Amniotic epithelial cell (primary cell): ENCODE measurements around the gene AFF2.
"Not testable (repeated sequence)": the region's sequence is repeated elsewhere in the genome, so short reads cannot be mapped to it uniquely, and the experiment has no call there.

Experiments
- DNase-seq: peaks from one replicate; pipeline ENCODE4 v3.0.0-alpha.2; 2010; ENCODE audit warnings: low read depth

AFF2 gene

DNA sequence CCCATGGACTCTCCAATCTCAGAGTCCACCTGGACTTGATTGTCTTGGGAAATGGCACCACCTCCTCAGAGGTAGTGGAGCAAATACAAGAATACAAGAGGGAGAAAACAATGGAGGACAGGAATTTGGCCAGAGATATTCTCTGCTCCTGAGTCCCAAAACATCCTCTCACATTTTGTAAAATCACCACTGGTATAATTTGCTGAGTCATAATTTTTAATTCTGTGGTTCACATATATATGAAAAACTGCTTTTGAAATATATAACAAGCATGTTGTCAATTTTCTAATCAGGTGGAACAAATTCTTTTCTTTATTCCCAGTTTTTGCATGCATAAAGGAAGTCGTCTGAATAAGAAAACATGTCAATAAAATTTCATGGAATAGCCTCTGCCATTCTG lies 356.1 kb downstream of the AFF2 start:
- no peak for DNase-seq

DNA sequence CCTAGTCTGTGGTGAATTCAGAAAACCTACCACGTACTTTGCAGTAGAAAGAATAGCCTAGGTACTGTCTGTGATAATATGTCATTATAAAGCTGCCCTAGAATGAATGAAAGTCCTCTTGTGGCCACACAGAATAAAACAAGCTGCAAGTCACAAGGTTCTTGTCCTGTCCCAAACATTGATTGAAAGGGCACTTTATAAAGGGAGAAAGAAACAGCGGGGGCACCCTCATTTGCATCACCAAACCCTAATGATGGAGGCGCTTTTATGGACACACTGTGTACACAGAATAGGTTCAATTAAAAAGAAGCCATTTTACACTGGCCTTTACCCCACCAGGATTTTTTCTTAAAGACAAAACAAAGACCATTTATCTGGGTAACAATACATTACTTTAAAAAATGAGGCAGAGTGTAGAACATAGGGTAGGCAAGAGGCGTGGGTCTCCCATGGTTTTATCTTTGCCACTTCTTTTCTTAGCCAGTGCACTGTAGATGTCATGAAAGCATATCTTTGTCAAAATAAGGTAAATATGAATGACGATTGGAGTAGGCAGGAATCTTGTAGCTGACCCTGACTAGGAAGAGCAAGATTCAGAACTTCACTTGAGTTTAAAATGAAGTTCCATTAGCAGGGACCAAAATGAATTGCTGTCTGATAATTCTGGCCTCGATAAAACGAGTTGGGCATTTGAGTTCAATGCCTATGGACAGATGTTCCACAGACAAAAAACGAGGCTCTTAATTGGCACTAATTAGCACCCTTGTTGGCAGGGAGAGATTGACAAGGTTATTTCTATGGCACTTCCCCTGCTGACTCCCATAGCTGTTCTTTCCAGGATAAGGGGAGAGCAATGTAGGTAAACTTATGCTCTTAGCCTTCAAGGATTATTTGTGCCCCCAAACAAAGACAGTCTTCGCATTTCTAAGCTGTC lies 365.1 kb downstream of the AFF2 start:
- no peak for DNase-seq

DNA sequence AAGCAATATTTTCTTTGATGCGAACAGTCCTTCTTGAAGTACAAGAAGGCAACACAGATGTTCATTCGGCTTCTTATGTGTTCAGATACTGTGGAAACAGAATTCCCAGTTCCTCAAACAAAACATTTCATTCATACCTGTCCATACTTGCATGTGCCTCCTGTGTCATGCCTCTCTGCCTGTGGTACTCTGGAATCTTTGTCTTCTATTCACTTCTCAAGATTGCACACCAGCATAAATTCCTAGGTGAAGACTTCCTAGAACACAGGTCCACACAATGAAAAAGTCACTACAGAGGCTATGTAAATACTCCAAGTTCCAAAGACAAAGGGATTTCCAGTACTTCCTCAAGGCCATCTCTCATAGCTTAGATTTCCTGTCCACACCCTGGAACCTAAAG lies 367.2 kb downstream of the AFF2 start:
- DNase-seq, result no peak

DNA sequence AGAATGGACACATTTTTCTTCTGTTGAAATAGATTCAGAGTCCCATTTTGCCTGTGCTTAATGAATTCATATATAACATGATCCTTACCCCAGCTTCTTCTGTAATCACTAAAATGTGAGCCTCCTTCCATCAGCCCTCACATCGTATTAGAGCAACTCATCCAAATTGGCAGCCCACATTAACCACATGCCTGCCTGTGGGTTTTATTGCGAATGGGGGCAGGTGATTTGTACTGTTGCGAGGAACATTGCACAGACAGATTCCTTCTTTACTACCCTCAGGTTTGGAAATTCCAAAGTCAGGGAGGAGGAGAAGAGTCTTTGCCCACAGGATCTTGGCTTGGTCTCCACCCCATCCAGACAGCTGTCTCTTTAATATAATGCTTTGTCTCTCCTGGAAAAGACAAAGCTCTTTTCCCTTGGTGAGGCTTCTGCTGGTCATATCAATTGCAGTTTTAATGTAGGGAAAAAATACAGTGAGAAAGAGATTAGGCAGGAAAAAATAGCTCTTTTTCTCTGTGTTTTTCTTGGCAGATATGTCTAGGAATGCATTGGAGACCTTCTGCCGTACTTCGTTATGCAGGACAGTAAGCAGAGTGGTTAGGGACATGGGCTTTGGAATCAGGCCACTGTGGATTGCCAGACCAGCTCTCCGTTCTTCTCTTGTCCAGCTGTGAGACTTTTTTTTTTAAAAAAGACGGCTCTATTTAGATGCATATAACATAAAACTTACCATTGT lies 371.2 kb downstream of the AFF2 start:
- peak; percentile 94 for DNase-seq

DNA sequence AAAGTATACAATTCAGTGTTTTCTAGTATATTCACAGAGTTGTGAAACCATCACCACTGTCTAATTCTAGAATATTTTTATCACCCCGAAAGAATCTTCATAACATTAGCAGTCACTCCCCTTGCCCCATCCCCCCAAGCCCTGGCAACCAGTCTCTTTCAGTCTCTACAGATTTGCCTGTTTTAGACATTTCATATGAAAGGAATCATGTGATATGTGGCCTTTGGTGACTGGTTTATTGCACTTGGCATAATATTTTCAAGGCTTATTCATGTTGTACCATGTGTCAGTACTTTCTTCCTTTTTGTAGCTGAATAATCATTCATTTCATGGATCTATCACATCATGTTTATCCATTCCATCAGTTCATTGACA lies 371.7 kb downstream of the AFF2 start:
- DNase-seq, result peak; percentile 32

DNA sequence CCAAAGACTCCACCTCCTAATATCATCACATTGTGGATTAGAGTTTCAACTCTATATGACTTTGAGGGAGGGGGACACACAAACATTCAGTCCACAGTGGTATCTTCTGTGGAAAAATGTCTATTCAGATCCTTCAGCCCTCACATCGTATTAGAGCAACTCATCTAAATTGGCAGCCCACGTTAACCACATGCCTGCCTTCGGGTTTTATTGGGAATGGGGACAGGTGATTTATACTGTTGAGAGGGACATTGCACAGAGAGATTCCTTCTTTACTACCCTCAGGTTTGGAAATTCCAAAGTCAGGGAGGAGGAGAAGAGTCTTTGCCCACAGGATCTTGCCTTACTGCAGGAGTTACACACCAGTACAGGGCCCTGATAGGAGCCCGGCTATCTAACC lies 372.5 kb downstream of the AFF2 start:
- no peak for DNase-seq

DNA sequence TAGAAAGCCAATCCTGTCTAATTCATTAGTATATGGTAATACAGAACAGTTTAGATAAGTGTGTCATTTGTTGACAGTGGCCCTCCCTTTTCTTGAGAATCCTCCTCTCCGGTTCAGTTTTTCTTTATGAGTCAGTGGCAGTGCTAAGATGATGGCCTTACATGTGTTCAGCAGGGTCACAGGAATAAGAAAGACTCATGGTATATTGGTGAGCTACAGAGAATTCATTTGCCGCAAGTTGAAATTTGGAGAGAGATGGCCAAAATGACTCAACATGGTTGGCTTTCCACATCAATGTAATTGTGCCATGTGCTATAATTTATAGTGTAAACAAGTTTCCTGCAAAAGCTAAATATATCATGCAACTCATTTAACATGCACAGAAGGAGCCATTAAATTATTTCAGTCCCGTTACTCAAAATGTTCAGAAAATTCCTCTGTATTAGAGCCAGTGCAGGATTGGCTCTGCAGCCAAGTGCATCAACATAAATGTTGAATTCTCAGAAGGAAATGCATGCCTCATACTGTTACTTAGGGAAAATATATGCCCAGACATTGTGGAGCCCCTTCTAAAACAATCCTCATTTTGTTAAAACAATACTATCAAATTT lies 374.3 kb downstream of the AFF2 start:
- peak; percentile 43 for DNase-seq

DNA sequence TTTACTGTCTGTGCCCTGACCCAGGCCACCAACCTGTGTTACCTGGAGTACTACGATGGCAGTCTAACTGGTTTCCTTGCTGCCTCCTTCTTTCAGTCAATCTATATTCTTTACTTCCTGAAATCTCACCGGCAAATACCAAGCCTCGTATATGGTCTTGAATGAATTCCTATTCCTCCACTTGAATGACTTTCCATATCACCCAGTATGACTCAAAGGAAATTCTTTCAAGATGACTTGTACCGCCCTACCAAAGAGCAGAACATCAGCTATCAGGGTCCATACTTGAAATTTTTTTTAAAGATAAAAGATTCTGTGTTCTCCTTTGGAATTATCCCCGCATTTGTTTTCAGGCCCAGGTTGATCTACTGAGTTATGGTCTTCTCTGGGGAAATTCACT lies 378.0 kb downstream of the AFF2 start:
- peak; percentile 85 for DNase-seq

DNA sequence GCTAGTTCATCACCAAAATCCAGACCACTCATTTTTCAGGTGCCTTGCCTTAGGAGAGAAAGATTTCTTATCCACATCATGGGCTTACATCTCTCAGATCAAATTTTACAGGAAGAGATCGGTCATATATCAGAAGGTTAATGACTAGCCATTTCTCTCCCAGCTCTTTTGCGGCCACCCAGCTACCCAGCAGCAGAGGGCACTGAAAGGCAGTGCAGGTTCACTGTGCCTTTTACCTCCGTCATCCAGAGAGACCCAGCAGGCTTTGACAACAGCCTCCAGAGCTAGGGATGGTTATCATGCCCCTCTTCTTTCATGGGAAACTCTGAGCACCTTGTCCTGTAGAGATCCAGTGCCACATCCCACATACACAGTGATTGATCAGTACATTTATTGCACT lies 384.8 kb downstream of the AFF2 start:
- no peak for DNase-seq

DNA sequence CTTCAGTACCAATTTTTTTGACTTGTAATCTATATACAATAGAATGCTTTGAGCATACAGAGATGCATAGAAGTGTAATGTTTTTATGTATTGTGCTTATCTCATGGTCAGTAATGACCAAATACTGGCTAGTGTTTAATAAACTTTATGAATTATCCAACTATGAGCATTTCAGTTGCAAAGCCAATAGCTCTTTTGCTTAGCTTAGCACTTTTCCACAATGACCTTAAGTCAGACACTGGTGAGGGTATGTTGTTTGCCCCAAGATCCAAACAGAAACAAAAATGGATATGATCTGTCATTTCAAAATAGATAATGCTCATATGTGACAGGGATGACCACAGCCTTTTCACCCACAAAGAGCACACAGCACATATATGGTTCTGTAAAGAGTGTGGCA lies 393.0 kb downstream of the AFF2 start:
- DNase-seq, result no peak

DNA sequence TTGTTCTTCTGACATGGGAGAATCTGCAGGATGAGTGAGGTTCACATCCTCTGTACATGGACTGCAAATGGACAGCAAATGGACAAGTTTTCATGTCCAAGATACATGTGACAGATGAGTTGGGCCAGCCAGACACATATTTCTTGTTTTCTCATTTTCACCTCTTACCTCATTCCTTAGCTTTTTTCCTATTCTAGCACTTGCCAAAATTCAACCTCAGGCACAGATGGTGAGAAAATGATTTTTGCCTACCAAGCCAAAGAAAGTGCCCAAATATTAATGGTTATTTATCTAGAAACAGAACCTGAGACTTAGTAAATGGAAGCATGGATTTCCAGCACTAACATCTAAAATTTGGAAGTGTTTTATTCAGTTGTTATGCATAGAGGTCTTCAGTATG lies 402.2 kb downstream of the AFF2 start:
- DNase-seq, result no peak

DNA sequence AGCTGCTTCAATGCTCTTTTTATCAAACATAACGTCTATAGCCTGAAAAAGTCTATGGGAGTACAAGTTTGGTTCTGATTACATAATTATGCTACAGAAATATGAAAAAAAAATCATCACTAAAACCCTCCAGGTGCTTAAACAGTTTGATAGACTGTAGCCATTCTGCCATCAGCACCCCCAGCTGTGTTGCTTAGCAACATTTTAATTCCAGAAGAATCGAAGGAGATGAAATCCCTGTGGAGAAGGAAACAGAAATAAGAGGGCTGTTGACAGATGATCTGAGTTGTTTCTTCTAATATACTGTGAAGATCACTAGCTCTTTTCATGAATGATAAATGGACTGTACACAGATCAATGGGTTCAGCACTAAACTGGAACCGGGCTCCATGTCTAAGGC lies 402.8 kb downstream of the AFF2 start:
- no peak for DNase-seq

DNA sequence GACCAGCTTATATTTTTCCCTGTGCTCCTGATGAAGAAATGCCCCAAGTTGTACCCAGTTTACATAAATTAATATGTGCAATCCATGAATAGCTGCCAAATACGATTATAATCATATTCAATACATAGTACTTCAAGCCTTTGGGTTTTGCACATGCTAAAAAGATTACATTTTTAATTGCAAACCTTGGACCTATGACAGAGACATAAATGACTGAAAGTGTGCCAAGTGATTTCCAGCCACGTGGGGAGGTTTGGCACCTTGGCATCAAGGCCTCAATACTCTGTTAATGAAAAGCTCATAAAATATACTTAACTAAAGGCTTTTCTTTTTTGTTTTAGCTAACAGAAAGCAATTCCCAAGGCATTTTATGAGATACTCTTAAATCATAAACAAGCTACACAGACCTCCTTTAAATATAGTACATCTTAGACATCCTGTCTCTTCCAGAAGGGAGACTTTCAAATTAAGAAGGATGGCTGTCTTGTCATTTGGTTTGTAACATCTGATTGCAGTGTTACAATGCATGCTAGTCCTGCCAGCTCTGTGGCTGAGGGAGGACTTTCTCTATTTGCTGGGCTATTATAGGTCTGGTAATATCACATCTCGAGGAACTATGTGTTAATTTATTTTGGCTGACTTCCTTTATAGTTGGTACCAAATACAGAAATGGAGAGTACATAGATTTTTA lies 404.1 kb downstream of the AFF2 start:
- DNase-seq, result no peak

DNA sequence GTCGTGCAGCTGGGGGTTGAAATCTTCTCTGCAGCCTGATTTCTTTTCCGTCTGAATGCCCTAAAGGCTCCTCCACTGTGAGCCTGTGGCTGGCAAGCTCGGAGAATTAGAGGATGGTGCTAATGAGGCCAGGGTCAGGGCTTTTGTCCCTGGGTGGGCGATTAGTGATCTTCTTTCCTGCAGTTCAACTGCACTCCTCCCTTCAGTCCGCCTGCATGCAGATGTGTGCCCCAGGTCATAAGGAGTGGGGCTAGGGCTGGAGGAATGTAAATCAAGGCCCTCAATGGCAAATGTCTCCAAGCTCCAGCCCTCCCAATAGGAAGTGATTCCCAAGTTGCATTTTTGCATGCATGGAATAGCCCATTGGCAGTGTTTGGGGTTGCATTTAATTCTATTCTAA lies 405.0 kb downstream of the AFF2 start:
- no peak for DNase-seq

DNA sequence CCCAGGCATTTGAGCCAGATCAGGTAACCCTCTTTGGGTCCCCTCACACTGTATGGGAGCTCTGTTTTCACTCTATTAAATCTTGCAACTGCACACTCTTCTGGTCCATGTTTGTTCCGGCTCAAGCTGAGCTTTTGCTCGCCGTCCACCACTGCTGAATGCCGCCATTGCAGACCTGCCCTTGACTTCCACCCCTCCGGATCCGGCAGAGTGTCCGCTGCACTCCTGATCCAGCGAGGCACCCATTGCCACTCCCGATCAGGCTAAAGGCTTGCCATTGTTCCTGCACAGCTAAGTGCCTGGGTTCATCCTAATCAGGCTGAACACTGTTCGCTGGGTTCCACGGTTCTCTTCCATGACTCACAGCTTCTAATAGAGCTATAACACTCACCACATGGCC lies 406.2 kb downstream of the AFF2 start:
- not testable (repeated sequence) for DNase-seq

DNA sequence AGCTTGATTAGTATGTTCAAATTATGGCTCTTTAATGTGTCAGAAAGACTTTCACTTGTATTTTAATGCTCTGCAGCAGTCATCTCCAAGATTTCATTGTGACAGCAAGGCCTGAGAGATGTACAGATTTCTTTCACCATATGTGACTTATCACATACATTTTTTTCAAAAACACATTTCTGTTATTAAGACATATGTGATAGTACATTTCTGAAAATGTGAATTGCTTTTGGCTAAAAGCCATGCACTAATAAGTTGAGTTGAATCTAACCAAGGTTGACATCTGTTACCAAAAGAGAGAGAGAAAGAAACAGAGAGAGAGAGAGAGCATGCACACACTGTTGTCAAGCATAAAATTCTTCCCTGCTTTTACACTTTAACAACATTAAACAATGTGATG lies 409.3 kb downstream of the AFF2 start:
- DNase-seq, result no peak

DNA sequence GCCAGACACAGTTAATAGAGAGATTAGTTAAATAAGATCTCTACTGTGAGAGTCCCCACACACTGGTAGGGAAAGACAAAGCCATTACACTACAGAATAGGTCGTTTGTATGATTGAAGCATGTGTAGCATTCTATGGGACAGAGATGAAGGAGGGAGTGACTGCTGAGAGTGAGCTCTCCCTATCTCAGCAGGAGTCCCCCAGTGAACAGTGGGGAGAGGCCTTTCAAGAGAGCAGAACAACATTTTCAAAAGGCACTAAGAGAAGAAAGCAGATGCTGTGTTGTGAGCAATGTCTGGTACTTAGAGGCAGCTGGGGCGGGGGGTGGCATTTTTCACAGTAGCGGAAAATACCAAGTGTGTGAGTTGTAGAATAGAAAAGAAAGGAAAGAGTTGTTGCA lies 413.6 kb downstream of the AFF2 start:
- no peak for DNase-seq

DNA sequence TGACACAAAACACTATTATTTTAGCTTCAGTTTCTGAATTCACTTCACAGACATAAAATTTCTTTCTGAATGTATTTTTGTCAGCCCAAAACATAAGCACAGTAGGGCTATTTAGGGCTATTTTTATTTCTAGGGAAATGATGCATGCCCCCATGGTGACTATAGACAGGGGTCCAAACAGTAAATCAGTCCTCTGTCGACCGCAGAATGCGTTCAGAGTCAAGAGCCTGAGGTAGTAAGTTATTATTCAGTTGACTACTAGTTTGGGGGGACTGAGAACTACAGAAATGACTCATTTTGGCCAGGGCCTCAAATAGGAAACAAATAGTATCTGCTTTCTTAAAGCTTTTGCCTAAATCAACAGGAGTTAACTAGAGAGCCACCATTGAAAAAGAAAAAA lies 414.4 kb downstream of the AFF2 start:
- no peak for DNase-seq

DNA sequence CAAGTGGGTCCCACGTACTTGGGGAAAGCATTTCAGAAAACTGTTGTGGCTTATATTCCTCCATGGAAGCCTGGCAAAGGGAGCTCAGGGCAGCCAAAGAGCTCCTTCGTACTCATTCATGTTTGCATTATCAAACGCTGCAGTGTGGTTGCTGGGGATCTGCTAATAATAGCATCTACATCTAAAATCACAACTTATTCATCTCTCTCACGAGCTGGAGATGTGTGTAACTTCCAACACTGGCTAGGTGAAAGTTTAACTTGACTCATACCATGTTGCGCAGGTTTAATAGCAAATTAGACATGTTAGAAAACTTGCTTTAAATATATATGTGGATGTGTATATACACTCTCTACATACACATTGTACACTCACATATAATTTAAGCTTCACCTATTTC lies 415.1 kb downstream of the AFF2 start:
- DNase-seq, result no peak

DNA sequence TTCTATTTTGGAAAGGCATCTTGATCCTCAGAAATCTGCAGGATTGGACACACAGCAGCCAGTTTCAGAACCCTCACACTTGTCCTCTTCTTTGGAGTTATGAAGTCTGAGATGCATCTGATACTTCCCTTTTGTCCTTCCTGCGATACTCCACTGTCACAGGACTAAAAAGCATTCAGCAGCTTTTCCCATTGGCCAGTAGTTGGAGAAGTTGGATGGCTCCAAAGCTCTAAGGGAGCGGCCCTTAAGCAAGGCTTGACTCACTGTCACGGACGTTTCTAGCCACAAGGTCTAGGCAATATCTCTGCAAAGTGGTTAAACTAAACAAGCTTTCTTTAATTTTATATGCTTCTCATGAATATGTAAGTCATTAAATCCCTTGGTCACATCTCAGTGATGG lies 417.0 kb downstream of the AFF2 start:
- DNase-seq, result no peak

DNA sequence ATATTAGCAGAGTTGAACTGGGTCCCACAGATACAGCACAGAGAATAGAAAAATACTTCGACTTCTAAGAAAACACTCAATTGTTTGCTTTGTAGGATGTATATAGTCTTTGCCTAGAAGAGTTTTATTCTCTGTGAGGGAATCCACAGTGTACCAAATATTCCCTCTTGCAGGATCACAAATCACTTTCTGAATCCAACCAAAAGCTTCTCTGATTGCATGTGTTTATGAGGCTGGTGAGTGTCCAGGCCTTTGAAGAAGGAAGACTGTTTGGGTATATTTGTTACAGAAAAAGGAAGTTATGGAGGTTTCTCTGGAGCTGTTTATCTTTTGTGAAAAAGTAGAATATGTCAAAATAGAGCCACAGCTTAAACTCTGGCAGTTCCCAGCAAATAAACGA lies 423.2 kb downstream of the AFF2 start:
- DNase-seq, result no peak

DNA sequence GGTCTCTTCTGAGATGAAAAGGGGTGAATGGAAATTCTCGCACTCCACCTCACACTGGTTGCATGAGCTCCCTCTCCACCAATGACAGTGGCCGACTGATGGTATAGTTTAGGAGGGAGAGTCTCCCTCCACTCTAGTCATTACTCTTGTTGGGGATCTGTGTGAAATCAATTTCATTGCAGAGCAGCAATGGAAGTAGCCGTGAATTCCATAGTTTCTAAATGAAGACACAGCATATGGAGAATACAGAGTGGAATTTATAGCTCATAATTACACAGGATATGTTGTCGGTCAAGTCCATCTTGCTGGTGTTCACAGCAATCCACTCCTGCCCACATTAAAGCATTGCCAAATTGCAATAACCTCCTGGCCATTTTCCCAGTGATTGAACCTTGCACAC lies 426.0 kb downstream of the AFF2 start:
- DNase-seq, result no peak

DNA sequence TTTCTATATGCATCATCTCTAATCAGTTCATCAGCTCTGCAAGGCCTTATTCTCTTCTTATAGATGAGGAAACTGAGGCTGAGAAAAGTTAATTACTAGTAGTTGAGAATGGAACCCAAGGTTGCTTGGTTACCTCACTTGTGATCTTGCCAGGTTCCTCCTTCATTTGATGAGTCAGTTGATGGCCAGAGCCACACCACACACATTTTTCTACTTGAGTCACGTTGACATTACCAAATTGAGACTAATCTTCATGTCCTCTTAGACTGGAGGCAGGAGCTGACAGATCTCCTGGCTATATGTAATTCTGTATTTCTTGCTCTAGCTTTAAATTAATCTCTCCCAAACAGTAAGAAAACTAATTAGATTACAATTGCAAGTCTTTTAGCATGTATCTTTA lies 428.4 kb downstream of the AFF2 start:
- peak; percentile 49 for DNase-seq
